Germinal center (tissue), 1 donor: ENCODE results near the gene ACSM3.

ENCODE experiments used
- DNase-seq: peaks from one replicate; pipeline ENCODE4 v3.0.0; 2012; ENCODE audit warnings: mixed read lengths, low spot score

ACSM3 gene

GRCh38 chr16:20806168-20807050 lies 42.6 kb downstream of the ACSM3 start, which contains the start of the genes ERI2 and REXO5:
Gene ERI2 (minus strand): TSS chr16:20806472. CDS start chr16:20806430, 42 bp downstream.
Gene REXO5 (plus strand): TSS chr16:20806527. CDS start chr16:20806954, 427 bp downstream.
- peak; percentile 88 for DNase-seq

DNA sequence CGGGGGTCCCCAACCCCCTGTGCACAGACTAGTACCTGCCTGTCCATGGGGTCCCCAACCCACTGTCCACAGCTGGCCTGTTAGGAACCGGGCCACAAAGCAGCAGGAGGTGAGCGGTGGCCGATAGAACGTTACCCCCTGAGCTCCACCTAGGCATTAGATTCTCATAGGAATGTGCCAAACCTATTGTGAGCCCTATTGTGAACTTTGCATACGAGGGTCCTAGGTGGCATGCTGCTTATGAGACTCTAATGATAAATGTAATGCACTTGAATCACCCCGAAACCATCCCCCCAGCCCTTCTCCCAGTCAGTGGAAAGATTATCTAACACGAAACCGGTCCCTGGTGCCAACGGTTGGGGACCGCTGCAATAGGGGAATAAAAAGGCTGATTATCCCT lies 44.0 kb downstream of the ACSM3 start:
- DNase-seq: no peak

DNA sequence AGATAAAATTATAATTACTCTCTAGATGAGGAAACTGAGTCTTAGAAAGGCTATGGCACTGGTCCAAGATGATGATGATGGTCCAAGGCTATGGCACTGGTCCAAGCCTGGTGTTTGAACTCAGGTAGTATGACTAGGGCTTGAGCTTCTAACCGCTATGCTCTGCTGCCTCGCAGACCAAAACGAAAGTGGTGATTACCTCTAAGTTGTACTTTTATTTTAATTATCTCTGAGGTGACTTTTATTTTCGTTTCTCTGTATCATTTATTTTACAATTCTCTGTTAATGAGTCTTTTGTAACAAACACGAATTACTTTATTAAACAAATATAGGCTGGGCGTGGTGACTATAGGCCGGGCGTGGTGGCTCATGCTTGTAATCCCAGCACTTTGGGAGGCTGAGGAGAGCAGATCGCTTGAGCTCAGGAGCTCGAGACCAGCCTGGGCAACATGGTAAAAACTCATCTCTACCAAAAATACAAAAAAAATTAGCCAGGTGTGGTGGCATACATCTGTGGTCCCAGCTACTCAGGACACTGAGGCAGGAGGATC lies 48.1 kb downstream of the ACSM3 start:
- no peak for DNase-seq

DNA sequence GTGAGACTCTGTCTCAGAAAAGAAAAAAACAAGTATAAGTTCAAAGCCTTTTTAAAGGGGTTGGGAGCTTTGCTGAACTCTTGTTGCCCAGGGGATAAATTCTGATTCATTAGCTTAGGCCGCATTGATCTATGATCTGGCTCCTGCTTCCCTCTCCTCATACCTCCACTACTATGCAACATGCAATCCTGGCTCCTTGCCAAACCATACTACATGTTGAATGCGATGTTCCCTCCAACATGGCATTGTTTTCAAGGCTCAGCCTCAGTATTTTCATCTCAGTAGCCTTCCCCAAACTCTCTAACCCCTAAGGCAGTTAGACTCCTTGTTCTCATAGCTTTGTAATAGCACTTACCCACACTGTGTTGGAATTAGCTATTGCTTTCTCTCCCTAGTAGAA lies 48.7 kb downstream of the ACSM3 start:
- no peak for DNase-seq

DNA sequence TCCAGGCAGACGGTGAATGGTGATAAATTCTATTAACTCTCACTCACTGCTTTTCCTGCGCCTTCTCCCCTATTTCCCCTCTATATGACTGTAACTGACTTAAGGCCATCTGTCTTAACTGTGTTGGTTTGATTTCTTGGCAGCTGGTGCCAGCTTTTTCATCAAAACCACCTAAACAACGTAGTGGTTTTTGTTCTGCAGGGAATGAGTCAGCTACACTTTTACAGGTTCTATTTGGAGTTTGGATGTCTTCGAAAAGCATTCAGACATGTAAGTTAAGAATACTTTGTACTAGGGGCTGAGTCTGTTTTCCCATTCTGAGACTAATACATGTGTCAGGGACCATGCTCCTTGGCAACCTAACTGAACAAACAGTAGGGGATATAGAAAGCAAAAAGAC lies 51.0 kb downstream of the ACSM3 start:
- no peak for DNase-seq

GRCh38 chr16:20818929-20819585 lies 55.2 kb downstream of the ACSM3 start:
- no peak for DNase-seq

- DNase-seq: no peak
Measured at GRCh38 chr16:20821682-20822081, 57.9 kb downstream of the ACSM3 start.

DNA sequence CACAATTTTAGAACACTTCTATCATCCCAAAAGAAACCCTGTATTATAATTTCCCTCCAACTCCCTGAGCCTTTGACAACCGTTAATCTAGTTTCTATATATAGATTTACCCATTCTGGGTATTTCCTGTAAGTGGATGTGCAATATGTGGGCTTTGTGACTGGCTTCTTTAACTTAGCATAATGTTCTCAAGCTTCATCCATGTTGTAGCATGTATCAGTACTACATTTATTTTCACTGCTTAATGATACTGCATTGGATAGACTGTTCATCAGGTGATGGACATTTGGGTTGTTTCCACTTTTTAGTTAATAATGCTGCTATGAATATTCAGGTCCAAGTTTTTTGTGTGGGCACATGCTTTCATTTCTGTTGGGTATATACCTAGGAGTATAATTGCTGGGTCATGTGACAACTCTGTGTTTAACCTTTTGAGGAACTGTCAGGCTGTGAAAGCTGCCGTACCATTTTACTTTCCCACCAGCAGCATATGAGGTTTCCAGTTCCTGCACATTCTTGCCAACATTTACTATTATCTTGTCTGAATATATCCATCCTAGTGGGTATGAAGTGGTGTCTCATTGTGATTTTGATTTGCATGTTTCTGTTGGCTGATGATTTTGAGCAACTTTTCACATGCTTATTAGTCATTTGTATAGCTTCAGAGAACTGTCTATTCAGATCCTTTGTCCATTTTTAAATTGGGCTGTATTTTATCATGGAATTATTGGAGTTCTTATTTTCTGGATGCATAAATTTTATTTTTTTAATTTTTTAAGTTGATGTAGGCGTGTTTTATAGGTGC lies 58.9 kb downstream of the ACSM3 start:
- no peak for DNase-seq

GRCh38 chr16:20826039-20826566 lies 62.3 kb downstream of the ACSM3 start:
- DNase-seq: no peak

DNA sequence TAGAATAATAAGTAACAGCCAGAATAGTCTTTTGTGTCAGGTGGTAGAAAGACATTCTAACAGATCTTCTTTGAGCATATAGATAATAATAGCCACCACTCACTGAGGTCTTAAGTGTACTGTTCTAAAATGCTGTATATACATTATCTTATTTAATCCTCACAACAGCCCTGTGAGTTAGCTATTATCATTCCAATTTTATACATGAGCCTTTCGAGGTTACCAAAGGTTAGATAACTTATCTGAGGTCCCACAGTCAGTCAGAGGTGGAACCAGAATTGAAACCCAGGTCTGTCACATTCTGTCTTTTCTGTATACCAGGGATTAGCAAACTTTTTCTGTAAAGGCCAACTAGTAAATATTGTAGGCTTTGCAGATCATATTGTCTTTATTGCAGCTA lies 65.7 kb downstream of the ACSM3 start:
- no peak for DNase-seq

DNA sequence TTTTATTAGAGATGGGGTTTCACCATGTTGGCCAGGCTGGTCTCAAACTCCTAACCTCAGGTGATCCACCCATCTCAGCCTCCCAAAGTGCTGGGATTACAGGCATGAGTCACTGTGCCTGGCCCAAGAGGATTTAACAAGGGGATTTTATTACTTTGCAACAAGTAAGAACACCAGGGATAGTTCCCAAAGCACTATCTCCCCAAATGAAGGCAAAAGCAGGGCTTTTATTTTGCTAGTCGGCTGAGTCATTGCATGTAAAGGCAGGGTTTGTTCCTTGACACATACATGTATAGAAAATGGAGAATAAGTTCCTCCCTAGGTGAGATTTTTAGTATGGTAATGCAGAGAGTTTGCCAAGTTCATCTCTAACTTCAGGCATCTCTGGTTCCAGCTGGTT lies 66.6 kb downstream of the ACSM3 start:
- no peak for DNase-seq

- DNase-seq: no peak
Measured at GRCh38 chr16:20833086-20833485, 69.3 kb downstream of the ACSM3 start.

GRCh38 chr16:20838240-20838639 lies 74.4 kb downstream of the ACSM3 start:
- no peak for DNase-seq

DNA sequence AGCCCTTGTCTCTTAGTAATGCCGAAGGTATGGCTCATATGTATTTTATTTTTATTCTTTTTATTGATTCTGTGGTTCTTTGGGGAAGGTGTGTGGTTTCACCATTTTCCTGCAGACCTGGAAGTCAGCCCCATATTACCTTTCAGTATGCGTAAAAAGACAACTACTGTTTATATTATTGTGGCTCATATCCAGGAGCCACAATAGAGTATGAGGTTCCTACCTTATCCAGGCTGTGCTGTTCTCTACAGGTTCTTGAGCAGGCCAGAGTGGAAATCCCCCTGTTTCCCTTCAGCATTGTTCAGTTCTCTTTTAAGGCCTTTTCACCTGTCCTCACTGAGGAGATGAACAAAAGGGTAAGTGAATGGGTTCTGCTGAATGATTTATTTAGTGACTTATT lies 75.7 kb downstream of the ACSM3 start:
- DNase-seq: no peak

DNA sequence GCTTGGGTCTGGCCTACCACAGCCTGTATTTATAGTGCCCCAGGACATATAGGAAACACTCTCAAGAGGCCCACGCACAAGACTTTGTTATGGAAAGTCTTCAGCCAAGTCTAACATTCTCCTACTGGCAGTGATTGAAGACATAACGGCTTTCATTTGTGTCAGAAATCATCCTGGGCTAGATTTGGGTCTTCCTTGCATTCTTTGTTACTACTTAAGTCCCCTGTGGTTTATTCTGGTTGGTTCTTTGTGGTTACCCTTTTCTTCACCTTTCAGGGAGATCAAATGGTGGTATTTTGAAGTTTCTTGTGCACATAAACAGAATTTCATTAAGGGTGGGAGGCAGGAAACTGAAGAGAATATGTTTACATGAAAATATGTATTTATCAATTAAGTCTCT lies 80.2 kb downstream of the ACSM3 start:
- DNase-seq: no peak

DNA sequence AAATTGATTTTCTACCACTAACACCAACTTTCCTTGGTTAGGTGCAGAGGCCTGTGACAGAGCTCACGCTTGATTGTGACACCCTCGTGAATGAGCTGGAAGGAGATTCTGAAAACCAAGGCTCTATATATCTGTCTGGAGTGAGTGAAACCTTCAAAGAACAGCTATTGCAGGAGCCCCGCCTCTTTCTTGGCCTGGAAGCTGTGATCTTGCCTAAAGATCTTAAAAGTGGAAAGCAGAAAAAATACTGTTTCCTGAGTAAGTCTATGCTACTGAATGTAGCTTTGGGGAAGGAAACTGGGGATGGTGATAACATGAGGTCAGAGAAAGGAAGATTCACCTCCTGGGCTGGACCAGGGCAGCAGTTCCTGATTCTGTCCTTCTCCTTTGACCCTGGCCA lies 80.8 kb downstream of the ACSM3 start:
- no peak for DNase-seq

GRCh38 chr16:20846030-20846429 lies 82.2 kb downstream of the ACSM3 start:
- DNase-seq: no peak

GRCh38 chr16:20846551-20846950 lies 82.7 kb downstream of the ACSM3 start:
- no peak for DNase-seq
